Stimulated activated CD4-positive, alpha-beta T cell treated with anti-CD3 and anti-CD28 coated beads, Interleukin-4, amount 100 ng/mL, for 4 hours (primary cell): ENCODE measurements around the gene HMCN2.

Source experiments
- DNase-seq, 2 experiments: peaks; one replicate each; pipeline ENCODE4 v3.0.0-alpha.2; 2020

The HMCN2 gene

GRCh38 chr9:130473566-130473965 is 208.0 kb downstream of the HMCN2 start:
- DNase-seq = no peak

DNA sequence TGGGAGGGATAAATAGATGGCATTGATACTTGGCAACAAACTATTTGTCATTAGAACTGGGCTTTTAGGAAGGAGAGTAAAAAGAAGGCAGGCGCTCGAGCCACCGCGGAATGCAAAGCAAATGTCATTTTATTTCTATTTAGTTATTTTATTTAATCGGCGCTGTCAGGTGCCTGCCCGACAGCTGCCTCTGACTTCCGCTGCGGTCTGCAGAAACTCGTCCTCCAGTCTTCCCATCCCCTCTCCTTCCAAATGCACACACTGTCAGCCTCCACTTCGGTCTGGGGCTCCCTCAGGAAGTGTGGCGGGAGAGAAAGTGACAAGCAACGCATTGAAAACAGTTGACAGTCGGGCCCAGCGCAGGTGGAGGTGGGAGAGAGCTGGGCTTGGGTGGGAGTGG is 208.5 kb downstream of the HMCN2 start:
- no peak for DNase-seq

- DNase-seq = no peak
Observed at GRCh38 chr9:130476151-130476730, 210.7 kb downstream of the HMCN2 start.

GRCh38 chr9:130477564-130477963 is 212.0 kb downstream of the HMCN2 start:
- no peak for DNase-seq

GRCh38 chr9:130478152-130478551 is 212.6 kb downstream of the HMCN2 start:
- DNase-seq = no peak

GRCh38 chr9:130478736-130479575 is 213.4 kb downstream of the HMCN2 start:
- DNase-seq = no peak

DNA sequence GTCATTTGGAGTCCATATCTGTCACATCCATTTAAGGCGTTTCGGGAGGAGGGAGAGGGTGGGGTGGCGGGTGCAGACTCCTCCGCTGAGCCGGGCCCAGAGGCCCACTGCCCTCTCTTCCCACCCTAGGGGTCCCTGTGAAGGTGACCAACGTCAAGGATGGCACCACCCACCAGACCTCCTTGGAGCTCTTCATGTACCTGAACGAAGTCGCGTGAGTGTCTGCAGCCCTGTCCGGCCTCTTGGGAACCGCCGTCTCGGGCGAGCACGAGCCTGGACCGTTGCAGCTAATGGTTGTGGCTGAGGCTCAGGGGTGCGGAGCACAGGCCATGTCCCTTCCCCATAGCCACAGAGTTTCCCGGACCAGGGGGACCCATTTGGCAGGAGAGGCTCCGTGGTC is 214.0 kb downstream of the HMCN2 start:
- DNase-seq = no peak

DNA sequence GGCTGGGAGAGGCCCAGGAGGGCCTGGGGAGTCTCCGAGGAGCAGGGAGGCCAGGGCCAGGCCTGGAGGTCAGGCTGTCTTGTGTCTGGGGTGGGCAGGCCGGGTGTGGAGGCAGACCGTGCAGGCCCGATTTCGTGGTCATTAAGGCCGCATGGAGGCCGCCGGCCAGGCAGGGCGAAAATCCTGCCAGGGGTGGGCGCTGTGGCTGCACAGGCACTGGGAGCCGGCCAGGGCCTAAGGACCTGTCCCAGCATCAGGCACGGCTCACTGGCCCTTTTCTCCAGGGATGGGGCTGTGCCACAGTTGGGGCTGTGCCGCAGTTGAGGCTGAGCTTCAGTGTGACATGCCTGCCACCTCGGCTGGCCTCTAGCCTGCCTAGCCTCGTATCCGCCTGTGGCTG is 215.1 kb downstream of the HMCN2 start:
- no peak for DNase-seq

- no peak for DNase-seq
Observed at GRCh38 chr9:130482463-130482862, 216.9 kb downstream of the HMCN2 start.

DNA sequence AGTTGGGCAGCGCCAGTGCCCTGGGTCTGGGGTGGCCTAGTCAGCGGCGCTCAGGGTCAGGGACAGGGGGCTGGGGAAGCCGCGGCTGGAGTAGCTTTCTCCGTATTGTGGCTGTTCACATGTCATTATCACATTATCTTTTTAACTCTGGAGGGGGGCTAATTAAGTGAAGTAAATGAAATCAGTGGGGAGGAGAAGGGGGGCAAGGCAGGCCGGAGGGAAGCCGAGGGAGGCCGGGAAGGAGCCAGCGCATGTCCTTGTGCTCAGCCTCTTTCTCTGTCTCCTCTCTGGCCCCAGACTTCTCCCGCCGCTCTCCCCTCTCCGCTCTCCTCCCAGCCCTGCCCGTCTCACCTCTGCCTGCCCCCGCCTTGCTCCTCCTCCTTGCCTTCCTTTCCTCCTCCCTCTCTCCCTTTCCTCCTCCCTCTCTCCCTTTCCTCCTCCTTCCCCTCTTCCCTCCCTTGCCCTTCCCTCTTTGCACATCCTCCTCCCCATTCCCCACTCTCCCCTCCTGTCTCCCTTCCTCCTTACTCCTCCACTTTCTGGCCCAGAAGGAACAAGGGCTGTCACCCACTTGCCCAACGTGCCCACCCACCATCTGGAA is 217.9 kb downstream of the HMCN2 start:
- no peak for DNase-seq
